H9 (cell line): Measurements from ENCODE around the gene ERVMER34-1. TPM values are rescaled to one million over a fixed set of nuclear protein-coding genes. Genes with fewer than 3 reads are reported as not detected.

ENCODE experiments used
- DNase-seq: peaks from one replicate; pipeline ENCODE4 v3.0.0-alpha.2; 2017
- H2AFZ ChIP-seq: one replicate; pipeline ENCODE4 v1.6.1; 2013; ENCODE audit warnings: mild to moderate bottlenecking, low read length, control low read depth, moderate library complexity
- H2AK5ac ChIP-seq: 2 replicates; pipeline ENCODE4 v1.6.1; 2013; ENCODE audit warnings: low read length, control low read depth, mixed read lengths; ENCODE audit not compliant: insufficient read length
- H2BK120ac ChIP-seq: one replicate; pipeline ENCODE4 v1.6.1; 2013; ENCODE audit warnings: low read depth, mild to moderate bottlenecking, low read length, control low read depth, inconsistent platforms; ENCODE audit not compliant: poor library complexity, severe bottlenecking
- H2BK12ac ChIP-seq: 2 replicates; pipeline ENCODE4 v1.6.1; 2013; ENCODE audit warnings: low read length, control low read depth, mixed read lengths, low read depth; ENCODE audit not compliant: insufficient read length
- H2BK15ac ChIP-seq: 2 replicates; pipeline ENCODE4 v1.6.1; 2013; ENCODE audit warnings: low read depth, low read length, control low read depth
- H2BK20ac ChIP-seq: one replicate; pipeline ENCODE4 v1.6.1; 2013; ENCODE audit warnings: low read depth, mild to moderate bottlenecking, low read length, control low read depth, inconsistent platforms; ENCODE audit not compliant: poor library complexity, severe bottlenecking
- H2BK5ac ChIP-seq: 2 replicates; pipeline ENCODE4 v1.6.1; 2013; ENCODE audit warnings: low read length, control low read depth, mixed read lengths; ENCODE audit not compliant: insufficient read length
- H3K14ac ChIP-seq: 2 replicates; pipeline ENCODE4 v1.6.1; 2013; ENCODE audit warnings: low read length, control low read depth; ENCODE audit not compliant: insufficient read depth
- H3K18ac ChIP-seq: 2 replicates; pipeline ENCODE4 v1.6.1; 2013; ENCODE audit warnings: low read depth, mild to moderate bottlenecking, mixed read lengths, low read length, control low read depth; ENCODE audit not compliant: insufficient read length
- H3K23ac ChIP-seq: 2 replicates; pipeline ENCODE4 v1.6.1; 2013; ENCODE audit warnings: low read length, control low read depth, mixed read lengths, low read depth; ENCODE audit not compliant: insufficient read length
- H3K23me2 ChIP-seq: 2 replicates; pipeline ENCODE4 v1.6.1; 2013; ENCODE audit warnings: low read depth, mild to moderate bottlenecking, mixed read lengths, low read length, control low read depth; ENCODE audit not compliant: insufficient read length, poor library complexity, severe bottlenecking
- H3K27ac ChIP-seq: 2 replicates; pipeline ENCODE4 v1.5.1; 2013; ENCODE audit warnings: low read length, control low read depth, mixed read lengths, low read depth; ENCODE audit not compliant: insufficient read length
- H3K27me3 ChIP-seq: 2 replicates; pipeline ENCODE4 v1.6.1; 2013; ENCODE audit warnings: low read length, control low read depth, inconsistent platforms; ENCODE audit not compliant: insufficient read depth
- H3K4ac ChIP-seq: 2 replicates; pipeline ENCODE4 v1.6.1; 2013; ENCODE audit warnings: low read depth, mild to moderate bottlenecking, control low read depth, inconsistent platforms, low read length, moderate library complexity
- H3K4me1 ChIP-seq: 2 replicates; pipeline ENCODE4 v1.6.1; 2013; ENCODE audit warnings: low read length, control low read depth, inconsistent platforms; ENCODE audit not compliant: insufficient read depth
- H3K4me2 ChIP-seq: 2 replicates; pipeline ENCODE4 v1.6.1; 2013; ENCODE audit warnings: low read length, control low read depth, mixed read lengths; ENCODE audit not compliant: insufficient read length, insufficient read depth
- H3K56ac ChIP-seq: 2 replicates; pipeline ENCODE4 v1.6.1; 2013; ENCODE audit warnings: low read depth, mild to moderate bottlenecking, mixed read lengths, low read length, control low read depth; ENCODE audit not compliant: insufficient read length
- H3K79me1 ChIP-seq: 2 replicates; pipeline ENCODE4 v1.6.1; 2013; ENCODE audit warnings: low read depth, mild to moderate bottlenecking, moderate library complexity, low read length, control low read depth, inconsistent platforms; ENCODE audit not compliant: insufficient read depth, poor library complexity, severe bottlenecking
- H3K79me2 ChIP-seq: 2 replicates; pipeline ENCODE4 v1.6.1; 2013; ENCODE audit warnings: low read length, control low read depth, inconsistent platforms; ENCODE audit not compliant: insufficient read depth
- H3K9ac ChIP-seq: 2 replicates; pipeline ENCODE4 v1.6.1; 2013; ENCODE audit warnings: low read length, control low read depth, mixed read lengths; ENCODE audit not compliant: insufficient read length; ENCODE audit errors: extremely low read depth
- H3K9me3 ChIP-seq: one replicate; pipeline ENCODE4 v1.6.1; 2013; ENCODE audit warnings: low read depth, low read length, inconsistent platforms; ENCODE audit not compliant: control insufficient read depth
- H3T11ph ChIP-seq: one replicate; pipeline ENCODE4 v1.6.1; 2013; ENCODE audit warnings: mild to moderate bottlenecking, low read length, control low read depth, inconsistent platforms
- H4K20me1 ChIP-seq: one replicate; pipeline ENCODE4 v1.6.1; 2013; ENCODE audit not compliant: control insufficient read depth, insufficient read length, insufficient read depth
- H4K5ac ChIP-seq: 2 replicates; pipeline ENCODE4 v1.6.1; 2013; ENCODE audit warnings: low read depth, mild to moderate bottlenecking, mixed read lengths, low read length, control low read depth; ENCODE audit not compliant: insufficient read length
- H4K8ac ChIP-seq: replicated peaks from 2 replicates; pipeline ENCODE4 v1.6.1; 2013; ENCODE audit warnings: low read length, control low read depth, mixed read lengths, low read depth; ENCODE audit not compliant: insufficient read length
- H4K91ac ChIP-seq: 2 replicates; pipeline ENCODE4 v1.6.1; 2013; ENCODE audit warnings: low read depth, mild to moderate bottlenecking, moderate library complexity, mixed read lengths, low read length, control low read depth; ENCODE audit not compliant: insufficient read length
- H3K27ac Mint-ChIP-seq, 3 experiments: 2 replicates in 2 of 3; 3 replicates in 1 of 3; pipeline ENCODE4 v1.8.0; 2020 to 2021; ENCODE audit warnings: mixed read lengths in 3 of 3, mild to moderate bottlenecking in 1 of 3, moderate library complexity in 1 of 3
- H3K27me3 Mint-ChIP-seq: 2 replicates; pipeline ENCODE4 v1.8.0; 2021; ENCODE audit warnings: low read depth, mild to moderate bottlenecking, moderate library complexity, mixed read lengths
- H3K36me3 Mint-ChIP-seq, 3 experiments: 2 replicates in 2 of 3; 3 replicates in 1 of 3; pipeline ENCODE4 v1.8.0; 2020 to 2021; ENCODE audit warnings: low read depth in 3 of 3, mixed read lengths in 3 of 3; ENCODE audit not compliant: insufficient read depth in 1 of 3
- H3K4me1 Mint-ChIP-seq, 2 experiments: 2 replicates each; pipeline ENCODE4 v1.8.0; 2020; ENCODE audit warnings: mixed read lengths in 2 of 2
- H3K4me3 Mint-ChIP-seq, 2 experiments: 2 replicates in 1 of 2; 3 replicates in 1 of 2; pipeline ENCODE4 v1.8.0; 2020 to 2021; ENCODE audit warnings: mild to moderate bottlenecking in 2 of 2, mixed read lengths in 2 of 2, moderate library complexity in 1 of 2
- H3K9me3 Mint-ChIP-seq, 2 experiments: 2 replicates in 1 of 2; 3 replicates in 1 of 2; pipeline ENCODE4 v1.8.0; 2020; ENCODE audit warnings: mild to moderate bottlenecking in 2 of 2, mixed read lengths in 2 of 2, moderate library complexity in 1 of 2
- WGBS: extraction: QIAGEN DNeasy Blood & Tissue Kit; methylation state at CpG from one replicate; pipeline ENCODE4 v1.1.7; 2013; ENCODE audit warnings: missing lambda C conversion rate, low lambda C conversion rate, mixed read lengths; ENCODE audit not compliant: insufficient read length; ENCODE audit errors: extremely low coverage; 5-methylcytosine and 5-hydroxymethylcytosine counted together
- total RNA-seq: library from RNA; stranded (reverse); gene quantifications from 2 replicates; pipeline ENCODE4 v1.2.1, GENCODE V29; 2021
- TF ChIP-seq, protein P1 (sequence below): fragments of 200-600 bp; sonication (generic); conservative IDR thresholded peaks from 3 replicates; pipeline ENCODE4 v1.8.0; 2021; ENCODE audit warnings: antibody characterized with exemption, mild to moderate bottlenecking

Gene ERVMER34-1
- total RNA-seq, 1 experiment from 2014 or later: 14.4 TPM

DNA sequence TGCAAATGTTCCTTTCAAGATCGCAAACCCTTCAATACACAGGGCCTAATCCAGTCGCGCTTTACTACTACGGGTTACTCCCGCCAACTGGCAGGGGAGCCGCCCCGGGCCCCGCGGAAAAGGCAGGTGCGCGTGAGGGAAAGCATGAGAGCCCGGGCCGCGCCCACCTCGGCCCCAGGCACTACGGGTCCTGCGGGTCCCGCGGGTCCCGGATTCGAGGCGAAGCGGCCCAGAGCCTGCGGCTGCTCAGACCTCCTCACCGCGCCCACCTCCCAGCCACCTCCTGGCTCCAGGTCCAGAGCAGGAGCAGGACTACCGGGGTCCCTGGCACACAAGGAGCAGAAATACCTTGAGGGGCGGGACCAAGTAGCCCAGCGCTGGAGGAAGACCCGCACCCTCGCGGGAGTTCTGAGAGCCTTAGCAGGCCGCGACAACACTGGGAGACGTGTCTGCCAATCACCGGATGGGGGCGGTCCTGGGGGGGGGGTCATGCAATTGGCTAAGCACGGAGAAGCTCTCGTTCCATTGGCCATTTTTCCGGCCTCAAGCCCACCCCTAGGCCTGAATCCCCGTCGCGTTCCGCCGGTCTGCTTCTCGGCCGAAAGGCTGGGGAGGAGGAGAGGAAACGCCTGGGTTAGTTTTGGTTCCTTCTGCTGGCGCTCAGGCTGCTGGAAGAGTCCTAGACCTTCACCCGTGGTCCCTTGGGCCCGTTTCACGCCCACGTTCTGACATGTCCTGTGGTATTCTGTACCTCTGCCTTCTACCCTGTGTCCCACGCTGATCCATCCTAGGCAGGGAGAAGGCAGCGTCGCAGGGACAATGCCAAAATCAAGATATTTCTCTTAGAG, 29.0 kb downstream of the ERVMER34-1 start:
- H3K27ac Mint-ChIP-seq: peak overlapping the region; percentile 87 to 93 (median 87)
- no peaks in the 10 kb centered on the region for H3K79me2 ChIP-seq
- no peak overlapping the region for H3T11ph ChIP-seq
- H2AFZ ChIP-seq: no peak overlapping the region
- H3K4ac ChIP-seq: no peak overlapping the region; the same call in 1 of the 2 replicates
- peak overlapping the region; percentile 86 for H3K18ac ChIP-seq
- H3K9me3 Mint-ChIP-seq: no peaks in the 10 kb centered on the region; a peak in 1 of 5 replicates
- no peak overlapping the region for H4K5ac ChIP-seq
- peak overlapping the region; percentile 68 to 76 for H3K4me3 Mint-ChIP-seq
- no peaks in the 10 kb centered on the region for H3K9me3 ChIP-seq
- TF ChIP-seq, protein P1, sequence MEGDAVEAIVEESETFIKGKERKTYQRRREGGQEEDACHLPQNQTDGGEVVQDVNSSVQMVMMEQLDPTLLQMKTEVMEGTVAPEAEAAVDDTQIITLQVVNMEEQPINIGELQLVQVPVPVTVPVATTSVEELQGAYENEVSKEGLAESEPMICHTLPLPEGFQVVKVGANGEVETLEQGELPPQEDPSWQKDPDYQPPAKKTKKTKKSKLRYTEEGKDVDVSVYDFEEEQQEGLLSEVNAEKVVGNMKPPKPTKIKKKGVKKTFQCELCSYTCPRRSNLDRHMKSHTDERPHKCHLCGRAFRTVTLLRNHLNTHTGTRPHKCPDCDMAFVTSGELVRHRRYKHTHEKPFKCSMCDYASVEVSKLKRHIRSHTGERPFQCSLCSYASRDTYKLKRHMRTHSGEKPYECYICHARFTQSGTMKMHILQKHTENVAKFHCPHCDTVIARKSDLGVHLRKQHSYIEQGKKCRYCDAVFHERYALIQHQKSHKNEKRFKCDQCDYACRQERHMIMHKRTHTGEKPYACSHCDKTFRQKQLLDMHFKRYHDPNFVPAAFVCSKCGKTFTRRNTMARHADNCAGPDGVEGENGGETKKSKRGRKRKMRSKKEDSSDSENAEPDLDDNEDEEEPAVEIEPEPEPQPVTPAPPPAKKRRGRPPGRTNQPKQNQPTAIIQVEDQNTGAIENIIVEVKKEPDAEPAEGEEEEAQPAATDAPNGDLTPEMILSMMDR: no peak
- H3K4me1 ChIP-seq: no peaks in the 10 kb centered on the region; the same call in 1 of the 2 replicates
- H3K14ac ChIP-seq: peak overlapping the region; percentile 87
- H3K27me3 ChIP-seq: no peaks in the 10 kb centered on the region
- H2BK15ac ChIP-seq: no peak overlapping the region
- H4K91ac ChIP-seq: no peak overlapping the region
- H3K79me1 ChIP-seq: no peaks in the 10 kb centered on the region
- H2BK12ac ChIP-seq: no peak overlapping the region
- H4K20me1 ChIP-seq: no peaks in the 10 kb centered on the region
- WGBS: no CpG with 5 or more reads among the region's 56 CpGs
- peak overlapping the region; percentile 91 for H3K9ac ChIP-seq
- H3K23ac ChIP-seq: no peak overlapping the region
- peaks cover 5% of the 10 kb centered on the region for H3K23me2 ChIP-seq
- peak; percentile 99 for DNase-seq
- peak overlapping the region; percentile 73 for H2BK120ac ChIP-seq
- H4K8ac ChIP-seq: no peak overlapping the region
- peaks cover 9 to 10% of the 10 kb centered on the region in 2 experiments for H3K4me1 Mint-ChIP-seq
- peak overlapping the region; percentile 78 for H3K4me2 ChIP-seq
- H2BK20ac ChIP-seq: no peak overlapping the region
- H3K56ac ChIP-seq: no peak overlapping the region
- no peak overlapping the region for H2AK5ac ChIP-seq
- H3K27ac ChIP-seq: peak overlapping the region; percentile 27
- H2BK5ac ChIP-seq: no peak overlapping the region
- peaks cover 9 to 34% (median 20%) of the 10 kb centered on the region in 3 experiments; a peak in 6 of 7 replicates for H3K36me3 Mint-ChIP-seq
- H3K27me3 Mint-ChIP-seq: no peaks in the 10 kb centered on the region
